ENCODE data around the gene CBLN3.
"Not testable (repeated sequence)": the region's sequence is repeated elsewhere in the genome, so short reads cannot be mapped to it uniquely, and the experiment has no call there.

CBLN3 gene

GRCh38 chr14:24388474-24389179, 40.8 kb downstream of the CBLN3 start:
- H3K9me3 Mint-ChIP-seq = no peaks in the 10 kb centered on the region
- peaks cover 22% of the 10 kb centered on the region for H3K27me3 Mint-ChIP-seq
- H3K27ac Mint-ChIP-seq = no peak overlapping the region
- H3K4me3 Mint-ChIP-seq = no peak overlapping the region
- no peak for DNase-seq
- ATAC-seq = no peak
- H3K4me1 Mint-ChIP-seq = no peaks in the 10 kb centered on the region

- H3K4me3 Mint-ChIP-seq, H3K4me1 Mint-ChIP-seq, DNase-seq, ATAC-seq, H3K27ac Mint-ChIP-seq, H3K9me3 Mint-ChIP-seq: not testable (repeated sequence)
- H3K27me3 Mint-ChIP-seq = peaks cover 22% of the 10 kb centered on the region
These were observed 41.9 kb downstream of the CBLN3 start for GRCh38 chr14:24387579-24387978.

GRCh38 chr14:24387009-24387345, 42.5 kb downstream of the CBLN3 start:
- Mint-ChIP-seq H3K27me3 (peaks cover 22% of the 10 kb centered on the region), H3K27ac (no peak overlapping the region), H3K4me3 (no peak overlapping the region), H3K4me1 (no peaks in the 10 kb centered on the region), H3K9me3 (no peaks in the 10 kb centered on the region)
- ATAC-seq (no peak), DNase-seq (no peak)

- H3K4me1 Mint-ChIP-seq = peaks cover 7% of the 10 kb centered on the region
- H3K4me3 Mint-ChIP-seq = no peak overlapping the region
- H3K27me3 Mint-ChIP-seq = peaks cover 9% of the 10 kb centered on the region
These were observed 43.9 kb downstream of the CBLN3 start for GRCh38 chr14:24385524-24385923.

GRCh38 chr14:24384169-24384568, 45.3 kb downstream of the CBLN3 start:
- H3K9me3 Mint-ChIP-seq = no peaks in the 10 kb centered on the region
- H3K27me3 Mint-ChIP-seq = peaks cover 7% of the 10 kb centered on the region
- no peak for ATAC-seq
- H3K4me3 Mint-ChIP-seq = no peak overlapping the region
- H3K4me1 Mint-ChIP-seq = peaks cover 7% of the 10 kb centered on the region
- no peak overlapping the region for H3K27ac Mint-ChIP-seq
- no peak for DNase-seq

More at GRCh38 chr14:24385524-24385923, 43.9 kb downstream of the CBLN3 start:
- H3K27ac Mint-ChIP-seq = no peak overlapping the region
- DNase-seq (no peak), ATAC-seq (no peak)
- H3K9me3 Mint-ChIP-seq = no peaks in the 10 kb centered on the region

- Mint-ChIP-seq H3K4me1 (peaks cover 14% of the 10 kb centered on the region), H3K27ac (no peak overlapping the region), H3K27me3 (no peaks in the 10 kb centered on the region), H3K9me3 (no peaks in the 10 kb centered on the region), H3K4me3 (no peak overlapping the region)
- ATAC-seq = no peak
- no peak for DNase-seq
These were observed 47.5 kb downstream of the CBLN3 start for GRCh38 chr14:24382064-24382371.

GRCh38 chr14:24381363-24382063, 48.0 kb downstream of the CBLN3 start:
- Mint-ChIP-seq H3K4me3 (no peak overlapping the region), H3K27ac (no peak overlapping the region), H3K9me3 (no peaks in the 10 kb centered on the region), H3K27me3 (no peaks in the 10 kb centered on the region), H3K4me1 (peaks cover 14% of the 10 kb centered on the region)
- peak; percentile 66 for ATAC-seq
- no peak for DNase-seq

GRCh38 chr14:24379907-24380730, 49.3 kb downstream of the CBLN3 start:
- peaks cover 14% of the 10 kb centered on the region for H3K4me1 Mint-ChIP-seq
- H3K9me3 Mint-ChIP-seq = no peaks in the 10 kb centered on the region
- no peak overlapping the region for H3K27ac Mint-ChIP-seq
- no peak overlapping the region for H3K4me3 Mint-ChIP-seq
- DNase-seq = no peak
- no peak for ATAC-seq
- peaks cover 12% of the 10 kb centered on the region for H3K27me3 Mint-ChIP-seq

GRCh38 chr14:24378981-24379906, 50.2 kb downstream of the CBLN3 start:
- Mint-ChIP-seq H3K27me3 (peaks cover 13% of the 10 kb centered on the region), H3K4me3 (no peak overlapping the region), H3K4me1 (peaks cover 14% of the 10 kb centered on the region), H3K9me3 (no peaks in the 10 kb centered on the region), H3K27ac (no peak overlapping the region)
- no peak for ATAC-seq
- no peak for DNase-seq

- Mint-ChIP-seq H3K27me3 (peaks cover 13% of the 10 kb centered on the region), H3K9me3 (no peaks in the 10 kb centered on the region), H3K4me1 (peaks cover 14% of the 10 kb centered on the region), H3K27ac (no peak overlapping the region), H3K4me3 (no peak overlapping the region)
- DNase-seq (no peak), ATAC-seq (no peak)
These were observed 51.1 kb downstream of the CBLN3 start for GRCh38 chr14:24378327-24378726.

GRCh38 chr14:24377657-24378056, 51.8 kb downstream of the CBLN3 start:
- Mint-ChIP-seq H3K27me3 (peaks cover 13% of the 10 kb centered on the region), H3K4me1 (peaks cover 14% of the 10 kb centered on the region), H3K9me3 (no peaks in the 10 kb centered on the region), H3K27ac (no peak overlapping the region), H3K4me3 (no peak overlapping the region)
- no peak for DNase-seq
- peak; percentile 21 for ATAC-seq

- no peaks in the 10 kb centered on the region for H3K9me3 Mint-ChIP-seq
- H3K27ac Mint-ChIP-seq = no peak overlapping the region
- DNase-seq (no peak), ATAC-seq (no peak)
- peaks cover 14% of the 10 kb centered on the region for H3K4me1 Mint-ChIP-seq
- H3K4me3 Mint-ChIP-seq = no peak overlapping the region
- H3K27me3 Mint-ChIP-seq = peaks cover 13% of the 10 kb centered on the region
These were observed 52.3 kb downstream of the CBLN3 start for GRCh38 chr14:24377126-24377525.
